Mesenchymal stem cell (in vitro differentiated cells and primary cell): ENCODE results near the gene PPP1R15A.
"Not testable (repeated sequence)": the region's sequence is repeated elsewhere in the genome, so short reads cannot be mapped to it uniquely, and the experiment has no call there.

Experiments used
- DNase-seq: peaks from one replicate; pipeline ENCODE4 v3.0.0-alpha.2; 2013
- H2AFZ ChIP-seq: one replicate; pipeline ENCODE4 v1.6.1; 2013; ENCODE audit warnings: low read depth, mild to moderate bottlenecking, control low read depth, inconsistent platforms, low read length, moderate library complexity
- H2AK5ac ChIP-seq: 2 replicates; pipeline ENCODE4 v1.6.1; 2013; ENCODE audit warnings: low read length, moderate library complexity, mild to moderate bottlenecking, inconsistent platforms; ENCODE audit not compliant: severe bottlenecking
- H2BK120ac ChIP-seq: one replicate; pipeline ENCODE4 v1.6.1; 2013; ENCODE audit warnings: low read depth, mild to moderate bottlenecking, inconsistent platforms, low read length, moderate library complexity
- H2BK12ac ChIP-seq, 2 experiments: one replicate each; pipeline ENCODE4 v1.6.1; 2013; ENCODE audit warnings: inconsistent platforms in 2 of 2, low read length in 2 of 2, mild to moderate bottlenecking in 2 of 2, moderate library complexity in 2 of 2, control low read depth in 1 of 2
- H2BK15ac ChIP-seq: one replicate; pipeline ENCODE4 v1.6.1; 2013; ENCODE audit warnings: mild to moderate bottlenecking, low read depth, inconsistent platforms; ENCODE audit not compliant: poor library complexity, severe bottlenecking
- H2BK5ac ChIP-seq: 2 replicates; pipeline ENCODE4 v1.6.1; 2013; ENCODE audit warnings: low read depth, mild to moderate bottlenecking, low read length, control low read depth, inconsistent platforms; ENCODE audit not compliant: poor library complexity, severe bottlenecking
- H3K14ac ChIP-seq, 2 experiments: one replicate each; pipeline ENCODE4 v1.6.1; 2013; ENCODE audit warnings: inconsistent platforms in 2 of 2, low read length in 2 of 2, control low read depth in 1 of 2, mild to moderate bottlenecking in 1 of 2, moderate library complexity in 1 of 2
- H3K18ac ChIP-seq, 2 experiments: one replicate each; pipeline ENCODE4 v1.6.1; 2013; ENCODE audit warnings: inconsistent platforms in 2 of 2, low read length in 2 of 2, control low read depth in 1 of 2, low read depth in 1 of 2, mild to moderate bottlenecking in 1 of 2
- H3K23ac ChIP-seq, 2 experiments: one replicate each; pipeline ENCODE4 v1.6.1; 2013; ENCODE audit warnings: inconsistent platforms in 2 of 2, low read length in 2 of 2, mild to moderate bottlenecking in 2 of 2, moderate library complexity in 2 of 2, control low read depth in 1 of 2
- H3K27ac ChIP-seq: 2 replicates; pipeline ENCODE4 v1.5.1; 2013; ENCODE audit warnings: mild to moderate bottlenecking, moderate library complexity, low read length, control low read depth, inconsistent platforms; ENCODE audit not compliant: poor library complexity, severe bottlenecking
- H3K27me3 ChIP-seq, 2 experiments: 2 replicates each; pipeline versions ENCODE4 v1.6.1 to v1.7.0; 2013; ENCODE audit warnings: low read length in 2 of 2, mild to moderate bottlenecking in 2 of 2, moderate library complexity in 2 of 2, control low read depth in 1 of 2, inconsistent platforms in 1 of 2; ENCODE audit not compliant: control insufficient read depth in 1 of 2, insufficient read depth in 1 of 2
- H3K36me3 ChIP-seq, 2 experiments: 2 replicates each; pipeline versions ENCODE4 v1.6.1 to v1.7.0; 2013; ENCODE audit warnings: low read length in 2 of 2, control low read depth in 1 of 2, inconsistent platforms in 1 of 2, low read depth in 1 of 2, mild to moderate bottlenecking in 1 of 2; ENCODE audit not compliant: insufficient read depth in 2 of 2, control insufficient read depth in 1 of 2
- H3K4ac ChIP-seq, 2 experiments: one replicate each; pipeline ENCODE4 v1.6.1; 2013; ENCODE audit warnings: inconsistent platforms in 2 of 2, low read length in 2 of 2, mild to moderate bottlenecking in 2 of 2, moderate library complexity in 2 of 2, control low read depth in 1 of 2, low read depth in 1 of 2
- H3K4me1 ChIP-seq: 2 replicates; pipeline ENCODE4 v1.6.1; 2013; ENCODE audit warnings: low read depth, low read length, control low read depth; ENCODE audit not compliant: control insufficient read depth, insufficient read depth
- H3K4me2 ChIP-seq: 2 replicates; pipeline ENCODE4 v1.6.1; 2013; ENCODE audit warnings: low read length, mild to moderate bottlenecking, inconsistent platforms; ENCODE audit not compliant: poor library complexity, severe bottlenecking
- H3K4me3 ChIP-seq, 2 experiments: 2 replicates each; pipeline versions ENCODE4 v1.5.1 to v1.7.0; 2013; ENCODE audit warnings: low read length in 2 of 2, mild to moderate bottlenecking in 2 of 2, control low read depth in 1 of 2, low read depth in 1 of 2; ENCODE audit not compliant: insufficient read depth in 1 of 2
- H3K79me1 ChIP-seq: replicated peaks from 2 replicates; pipeline ENCODE4 v1.6.1; 2013; ENCODE audit warnings: mild to moderate bottlenecking, control low read depth, low read length, inconsistent platforms; ENCODE audit not compliant: poor library complexity, severe bottlenecking
- H3K9ac ChIP-seq: 2 replicates; pipeline ENCODE4 v1.7.0; 2013; ENCODE audit warnings: mild to moderate bottlenecking, low read length, moderate library complexity
- H3K9me3 ChIP-seq: 2 replicates; pipeline ENCODE4 v1.7.0; 2013; ENCODE audit warnings: mild to moderate bottlenecking, low read length; ENCODE audit not compliant: control insufficient read depth
- H4K8ac ChIP-seq: one replicate; pipeline ENCODE4 v1.6.1; 2013; ENCODE audit warnings: inconsistent platforms, mild to moderate bottlenecking, low read length, moderate library complexity
- H4K91ac ChIP-seq: one replicate; pipeline ENCODE4 v1.6.1; 2013; ENCODE audit warnings: mild to moderate bottlenecking, low read length, inconsistent platforms
- WGBS: methylation state at CpG from one replicate; pipeline ENCODE4 v1.1.7; 2013; ENCODE audit warnings: mixed read lengths; 5-methylcytosine and 5-hydroxymethylcytosine counted together

PPP1R15A gene

DNA sequence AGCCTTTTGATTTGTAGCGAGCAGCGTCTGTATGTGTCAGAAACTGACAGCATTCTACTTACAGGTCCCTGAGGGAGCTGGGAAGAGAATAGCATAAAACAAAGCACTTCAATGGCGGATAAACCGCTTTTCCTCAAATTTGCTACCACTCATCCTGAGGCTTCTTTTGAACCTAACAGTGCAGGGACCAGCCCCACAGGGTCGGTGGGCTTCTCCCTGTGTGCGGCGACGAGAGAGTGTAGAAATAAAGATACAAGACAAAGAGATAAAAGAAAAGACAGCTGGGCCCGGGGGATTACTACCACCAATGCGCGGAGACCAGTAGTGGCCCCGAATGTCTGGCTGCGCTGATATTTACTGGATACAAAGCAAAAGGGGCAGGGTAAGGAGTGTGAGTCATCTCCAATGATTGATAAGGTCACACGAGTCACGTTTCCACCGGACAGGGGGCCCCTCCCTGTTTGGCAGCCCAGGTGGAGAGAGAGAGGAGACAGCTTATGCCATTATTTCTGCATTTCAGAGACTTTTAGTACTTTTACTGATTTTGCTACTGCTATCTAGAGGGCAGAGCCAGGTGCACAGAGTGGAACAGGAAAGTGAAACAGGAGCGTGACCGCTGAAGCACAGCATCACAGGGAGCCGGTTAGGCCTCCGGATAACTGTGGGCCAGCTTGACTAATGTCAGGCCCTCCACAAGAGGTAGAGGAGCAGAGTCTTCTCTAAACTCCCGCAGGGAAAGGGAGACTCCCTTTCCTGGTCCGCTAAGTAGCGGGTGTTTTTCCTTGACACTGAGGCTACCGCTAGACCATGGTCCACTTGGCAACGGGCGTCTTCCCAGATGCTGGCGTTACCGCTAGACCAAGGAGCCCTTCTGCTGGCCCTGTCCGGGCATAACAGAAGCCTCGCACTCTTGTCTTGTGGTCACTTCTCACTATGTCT lies 4.1 kb downstream of the PPP1R15A start:
- H3K9me3 ChIP-seq, H2BK120ac ChIP-seq, H2BK5ac ChIP-seq, H3K27me3 ChIP-seq, H2AFZ ChIP-seq, H4K91ac ChIP-seq, H3K23ac ChIP-seq, H3K14ac ChIP-seq, H4K8ac ChIP-seq, H2AK5ac ChIP-seq, H2BK15ac ChIP-seq: not testable (repeated sequence)
- Histone ChIP-seq H3K9ac (peak overlapping the region; percentile 98), H2BK12ac (peak overlapping the region in 1 of 2 experiments; percentile 26), H3K27ac (peak overlapping the region; percentile 88), H3K4ac (peak overlapping the region in 1 of 2 experiments; percentile 15), H3K79me1 (peaks cover 13% of the 10 kb centered on the region), H3K36me3 (peaks cover 48 to 69% of the 10 kb centered on the region in 2 experiments), H3K18ac (peak overlapping the region; percentile 43 to 49), H3K4me2 (peak overlapping the region; percentile 78), H3K4me1 (peaks cover 27% of the 10 kb centered on the region), H3K4me3 (peak overlapping the region in 1 of 2 experiments; percentile 87)
- 62% methylated on average over 26 of the region's 30 CpGs for WGBS
- peak; percentile 71 for DNase-seq

DNA sequence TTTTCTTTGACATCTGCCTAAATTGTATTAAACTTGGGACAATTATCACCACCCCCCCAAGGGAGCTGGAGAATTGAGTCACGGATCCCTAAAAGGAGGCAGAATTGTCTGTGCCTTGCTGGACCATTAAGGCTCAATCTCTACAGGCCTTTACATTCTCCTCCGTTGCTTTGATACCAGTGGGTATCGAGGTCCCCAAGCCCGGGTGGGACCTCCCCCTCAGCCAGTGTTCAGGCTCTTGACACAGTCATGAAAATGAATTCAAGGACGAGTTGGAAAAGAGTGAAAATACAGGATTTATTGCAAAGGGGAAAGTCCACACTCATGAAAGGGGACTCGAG lies 5.6 kb downstream of the PPP1R15A start:
- H4K8ac ChIP-seq: no peak overlapping the region
- H2AK5ac ChIP-seq: no peak overlapping the region
- peaks cover 26% of the 10 kb centered on the region for H3K4me1 ChIP-seq
- H3K27ac ChIP-seq: no peak overlapping the region
- no peak overlapping the region for H2BK12ac ChIP-seq
- no peak overlapping the region for H2BK15ac ChIP-seq
- H3K14ac ChIP-seq: no peak overlapping the region
- no peak overlapping the region for H2BK5ac ChIP-seq
- WGBS: 97% methylated on average over 6 of the region's 6 CpGs
- H2BK120ac ChIP-seq: no peak overlapping the region
- H3K4me2 ChIP-seq: no peak overlapping the region
- H3K79me1 ChIP-seq: peaks cover 13% of the 10 kb centered on the region
- H3K9ac ChIP-seq: peak overlapping the region; percentile 14
- peak; percentile 78 for DNase-seq
- H2AFZ ChIP-seq: no peak overlapping the region
- peaks cover 48 to 69% of the 10 kb centered on the region in 2 experiments for H3K36me3 ChIP-seq
- H3K23ac ChIP-seq: no peak overlapping the region
- no peak overlapping the region for H3K4ac ChIP-seq
- no peaks in the 10 kb centered on the region for H3K27me3 ChIP-seq
- H3K9me3 ChIP-seq: no peaks in the 10 kb centered on the region
- no peak overlapping the region for H4K91ac ChIP-seq
- H3K18ac ChIP-seq: no peak overlapping the region
- H3K4me3 ChIP-seq: no peak overlapping the region

DNA sequence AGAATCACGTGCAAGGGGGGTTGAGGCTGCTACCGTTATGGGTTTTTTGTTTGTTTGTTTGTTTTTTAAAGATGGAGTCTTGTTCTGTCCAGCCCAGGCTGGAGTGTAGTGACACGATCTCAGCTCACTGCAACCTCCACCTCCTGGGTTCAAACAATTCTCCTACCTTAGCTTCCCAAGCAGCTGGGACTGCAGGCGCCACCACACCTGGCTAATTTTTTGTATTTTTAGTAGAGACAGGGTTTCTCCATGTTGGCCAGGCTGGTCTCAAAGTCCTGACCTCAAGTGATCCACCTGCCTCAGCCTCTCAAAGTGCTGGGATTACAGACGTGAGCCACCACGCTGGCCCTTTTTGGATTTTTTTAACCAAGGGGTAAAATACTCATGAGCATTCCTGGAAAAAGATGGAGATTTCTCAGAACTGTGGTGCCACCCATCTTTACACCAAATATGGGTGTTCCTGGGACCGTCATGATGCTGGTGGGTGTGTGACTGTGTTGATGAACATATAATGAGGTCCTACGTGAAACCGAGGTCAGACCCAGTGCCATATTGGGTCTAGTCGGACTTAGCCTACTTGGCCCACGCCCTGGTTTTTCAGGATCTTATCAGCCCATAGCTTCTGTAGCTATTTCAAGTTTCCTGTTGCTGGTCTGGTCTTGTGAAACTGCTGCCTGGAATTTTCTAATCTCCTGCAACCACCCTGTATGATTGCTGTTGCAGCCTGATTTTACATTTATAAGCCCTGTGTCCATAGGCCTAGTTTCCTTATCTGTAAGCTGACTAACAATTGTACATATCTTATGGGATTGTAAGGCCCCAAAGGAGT lies 6.2 kb downstream of the PPP1R15A start:
- DNase-seq: peak; percentile 84
- no peak overlapping the region for H2BK15ac ChIP-seq
- no peak overlapping the region for H3K27ac ChIP-seq
- H3K9me3 ChIP-seq: no peaks in the 10 kb centered on the region
- H2BK12ac ChIP-seq: no peak overlapping the region
- no peak overlapping the region for H4K91ac ChIP-seq
- peak overlapping the region; percentile 41 for H4K8ac ChIP-seq
- H2AFZ ChIP-seq: no peak overlapping the region
- H2BK5ac ChIP-seq: no peak overlapping the region
- H2BK120ac ChIP-seq: no peak overlapping the region
- H3K9ac ChIP-seq: peak overlapping the region; percentile 14
- H2AK5ac ChIP-seq: no peak overlapping the region
- H3K4me1 ChIP-seq: peaks cover 23% of the 10 kb centered on the region
- 82% methylated on average over 10 of the region's 11 CpGs for WGBS
- no peak overlapping the region for H3K4me3 ChIP-seq
- no peak overlapping the region for H3K14ac ChIP-seq
- H3K79me1 ChIP-seq: peaks cover 13% of the 10 kb centered on the region
- H3K23ac ChIP-seq: no peak overlapping the region
- H3K4ac ChIP-seq: no peak overlapping the region
- peaks cover 44 to 66% of the 10 kb centered on the region in 2 experiments for H3K36me3 ChIP-seq
- H3K27me3 ChIP-seq: no peaks in the 10 kb centered on the region
- no peak overlapping the region for H3K18ac ChIP-seq
- H3K4me2 ChIP-seq: no peak overlapping the region
